Activated CD4-positive, alpha-beta T cell treated with anti-CD3 and anti-CD28 coated beads for 36 hours (primary cell): ENCODE results near the gene ABCA13. TPM values are rescaled to one million over a fixed set of nuclear protein-coding genes. Genes with fewer than 3 reads are reported as not detected.

Experiments used
- ATAC-seq: fragments of 200-7000 bp; cut with Tn5 transposase; one replicate; pipeline ENCODE4 v1.10.0; 2021; ENCODE audit warnings: mild to moderate bottlenecking, moderate library complexity
- CTCF ChIA-PET: fragments of 350-600 bp; sonication (Branson Sonifier 250); formaldehyde crosslinking; loops from one replicate; lab custom pipeline; 2021; ENCODE audit warnings: antibody characterized with exemption; lab: Charles Lee
- POLR2A ChIA-PET: fragments of 350-600 bp; sonication (Branson Sonifier 250); formaldehyde crosslinking; loops from one replicate; lab custom pipeline; 2021; ENCODE audit warnings: antibody characterized with exemption, inconsistent platforms; lab: Charles Lee
- DNase-seq: peaks from one replicate; pipeline ENCODE4 v3.0.0-alpha.2; 2020
- H3K27ac Mint-ChIP-seq: one replicate; pipeline ENCODE4 v1.8.0; 2021; ENCODE audit warnings: mixed read lengths
- H3K27me3 Mint-ChIP-seq: one replicate; pipeline ENCODE4 v1.8.0; 2021; ENCODE audit warnings: mixed read lengths
- H3K36me3 Mint-ChIP-seq: one replicate; pipeline ENCODE4 v1.8.0; 2021; ENCODE audit warnings: low read depth, mixed read lengths
- H3K4me1 Mint-ChIP-seq: one replicate; pipeline ENCODE4 v1.8.0; 2021; ENCODE audit warnings: mixed read lengths
- H3K4me3 Mint-ChIP-seq: one replicate; pipeline ENCODE4 v1.8.0; 2021; ENCODE audit warnings: mild to moderate bottlenecking, moderate library complexity, mixed read lengths
- H3K9me3 Mint-ChIP-seq: one replicate; pipeline ENCODE4 v1.8.0; 2021; ENCODE audit warnings: low read depth, mixed read lengths
- intact Hi-C, 2 experiments: fragments of 100-400 bp; cut with DNase I in 1 of 2; cut with micrococcal nuclease in 1 of 2; formaldehyde crosslinking; loops; one replicate each; pipeline versions ENCODE4 v1.14.2 to v1.15.1; 2022 to 2024; cut with DNase I, micrococcal nuclease
- total RNA-seq, 2 experiments: library from RNA; stranded (reverse); gene quantifications; one replicate each; pipeline ENCODE4 v1.2.3, GENCODE V29; 2021

The ABCA13 gene
- total RNA-seq, 2 experiments from 2014 or later: not detected

DNA sequence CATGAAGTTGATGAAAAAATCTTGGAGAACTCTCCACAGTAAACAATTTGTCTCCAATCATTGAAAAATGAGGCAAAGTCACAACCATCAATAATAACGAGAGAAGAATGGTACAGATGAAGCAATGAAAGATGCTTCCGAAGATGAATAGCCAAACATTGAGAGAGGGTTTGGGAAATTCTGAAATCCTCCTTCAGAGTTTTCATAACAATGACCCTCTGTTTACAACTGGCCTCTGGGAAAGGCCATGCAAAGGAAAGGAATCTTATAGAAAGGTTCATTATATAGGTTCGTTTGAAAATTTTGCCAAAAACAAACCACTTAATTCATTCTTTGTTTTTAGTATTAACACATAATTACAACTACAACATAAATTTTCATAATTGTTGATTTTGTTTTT, 166.5 kb downstream of the ABCA13 start:
- no peaks in the 10 kb centered on the region for H3K4me1 Mint-ChIP-seq
- DNase-seq: no peak
- intact Hi-C loops: no loop called here
- H3K27me3 Mint-ChIP-seq: peaks cover 2% of the 10 kb centered on the region
- no peak overlapping the region for H3K4me3 Mint-ChIP-seq
- no peak for ATAC-seq
- H3K36me3 Mint-ChIP-seq: no peaks in the 10 kb centered on the region
- H3K9me3 Mint-ChIP-seq: no peaks in the 10 kb centered on the region
- H3K27ac Mint-ChIP-seq: no peak overlapping the region
- CTCF ChIA-PET: no interaction called here
- POLR2A ChIA-PET: no interaction called here

DNA sequence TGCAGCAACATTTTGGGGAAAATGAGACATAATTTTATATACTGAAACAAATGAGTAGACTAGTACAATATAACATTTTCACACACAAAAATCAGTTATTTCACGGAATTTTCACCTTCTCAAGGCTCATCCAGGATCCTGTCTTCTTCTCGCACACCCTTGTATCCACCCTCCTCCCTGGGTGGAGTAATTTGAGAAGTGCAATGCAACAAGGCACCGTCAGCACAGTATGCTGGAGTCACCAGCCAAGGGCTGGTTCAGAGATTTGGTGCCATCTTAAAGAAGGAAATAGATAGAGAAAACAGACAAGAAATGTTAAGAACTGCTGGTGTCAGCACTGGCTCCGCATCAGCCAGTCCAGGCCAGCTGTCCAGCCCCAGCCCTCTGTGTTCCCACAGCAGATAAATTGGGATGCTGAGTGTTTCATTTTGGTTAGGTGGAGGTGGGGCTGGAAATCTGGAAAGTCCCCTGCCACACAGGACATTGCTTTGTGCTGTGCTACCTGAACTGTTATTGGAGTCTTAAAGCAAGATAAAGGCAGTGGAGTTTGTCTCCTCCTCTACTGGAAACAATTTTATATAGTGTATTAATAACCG, 176.1 kb downstream of the ABCA13 start:
- Mint-ChIP-seq H3K27ac (no peak overlapping the region), H3K9me3 (no peaks in the 10 kb centered on the region), H3K4me3 (no peak overlapping the region), H3K36me3 (no peaks in the 10 kb centered on the region), H3K27me3 (peaks cover 2% of the 10 kb centered on the region), H3K4me1 (no peaks in the 10 kb centered on the region)
- ChIA-PET CTCF (no interaction called here), POLR2A (no interaction called here)
- ATAC-seq (no peak), DNase-seq (no peak)
- intact Hi-C loops: no loop called here

DNA sequence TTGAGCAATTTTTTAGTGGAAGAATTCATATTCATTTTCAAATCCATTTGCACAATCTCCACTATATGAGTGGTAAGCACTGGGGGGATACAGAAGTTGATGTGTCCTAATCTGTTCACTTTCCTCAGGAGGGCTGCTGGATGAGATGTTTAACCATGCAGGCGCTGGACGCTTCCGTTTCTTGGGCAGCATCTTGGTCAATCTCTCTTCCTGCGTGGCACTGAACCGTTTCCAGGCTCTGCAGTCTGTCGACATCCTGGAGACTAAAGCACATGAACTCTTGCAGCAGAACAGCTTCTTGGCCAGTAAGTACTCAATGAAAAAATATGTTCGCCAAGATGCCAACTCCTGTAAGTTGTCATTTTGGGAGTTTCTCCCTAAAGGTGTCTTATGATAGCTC, 179.3 kb downstream of the ABCA13 start:
- Mint-ChIP-seq H3K9me3 (no peaks in the 10 kb centered on the region), H3K27me3 (peaks cover 2% of the 10 kb centered on the region), H3K36me3 (no peaks in the 10 kb centered on the region), H3K4me3 (no peak overlapping the region), H3K4me1 (no peaks in the 10 kb centered on the region), H3K27ac (no peak overlapping the region)
- ChIA-PET CTCF (no interaction called here), POLR2A (no interaction called here)
- no peak for ATAC-seq
- intact Hi-C loops: no loop called here
- no peak for DNase-seq

- DNase-seq: no peak
- CTCF ChIA-PET: no interaction called here
- Mint-ChIP-seq H3K27ac (no peak overlapping the region), H3K27me3 (peaks cover 2% of the 10 kb centered on the region), H3K4me1 (no peaks in the 10 kb centered on the region), H3K36me3 (no peaks in the 10 kb centered on the region), H3K4me3 (no peak overlapping the region), H3K9me3 (no peaks in the 10 kb centered on the region)
- POLR2A ChIA-PET: no interaction called here
- intact Hi-C loops: no loop called here
- no peak for ATAC-seq
Measured at GRCh38 chr7:48351900-48352299, 180.6 kb downstream of the ABCA13 start.

DNA sequence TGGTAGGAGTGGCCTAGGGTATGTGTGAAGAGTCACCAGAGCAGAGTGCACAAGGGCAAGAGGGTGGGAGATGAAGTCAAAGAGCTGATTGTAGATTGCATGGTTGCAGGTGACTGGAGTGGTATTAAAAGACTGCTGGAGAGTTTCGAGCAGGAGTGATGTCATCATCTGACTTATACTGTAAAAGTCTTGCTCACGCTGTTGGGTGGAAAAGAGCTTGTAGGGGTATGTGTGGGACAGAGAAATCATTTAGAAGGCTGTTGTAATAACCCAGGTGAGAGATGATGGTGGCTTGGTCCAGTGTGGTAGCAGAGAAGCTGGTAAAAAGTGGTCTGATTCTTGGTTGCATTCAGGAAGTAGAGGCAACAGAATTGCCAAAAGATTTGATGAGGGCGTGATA, 184.1 kb downstream of the ABCA13 start:
- Mint-ChIP-seq H3K36me3 (no peaks in the 10 kb centered on the region), H3K27ac (no peak overlapping the region), H3K4me3 (no peak overlapping the region), H3K4me1 (no peaks in the 10 kb centered on the region), H3K9me3 (no peaks in the 10 kb centered on the region), H3K27me3 (peaks cover 2% of the 10 kb centered on the region)
- ATAC-seq: no peak
- intact Hi-C loops: no loop called here
- POLR2A ChIA-PET: no interaction called here
- DNase-seq: no peak
- CTCF ChIA-PET: no interaction called here

DNA sequence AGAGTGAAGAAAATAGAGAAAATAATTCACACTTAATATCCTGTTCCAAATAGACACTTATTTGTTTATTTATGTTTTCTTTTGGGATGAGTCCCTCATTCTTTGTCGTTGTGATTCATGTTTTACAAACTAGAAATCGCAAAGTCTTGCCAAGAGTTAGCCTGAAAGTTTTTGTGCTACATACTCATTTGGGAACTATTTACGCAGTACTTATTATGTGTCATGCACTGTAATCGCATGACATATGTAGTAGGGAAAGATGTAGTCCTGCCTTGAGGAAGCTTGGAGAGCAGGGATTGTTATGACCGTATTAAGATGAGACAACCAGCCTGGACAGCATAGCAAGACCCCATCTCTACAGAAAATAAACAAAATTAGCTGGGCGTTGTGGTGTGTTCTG, 189.3 kb downstream of the ABCA13 start:
- H3K27me3 Mint-ChIP-seq: no peaks in the 10 kb centered on the region
- CTCF ChIA-PET: no interaction called here
- H3K4me1 Mint-ChIP-seq: no peaks in the 10 kb centered on the region
- intact Hi-C loops: no loop called here
- H3K4me3 Mint-ChIP-seq: no peak overlapping the region
- DNase-seq (no peak), ATAC-seq (no peak)
- H3K9me3 Mint-ChIP-seq: no peaks in the 10 kb centered on the region
- H3K27ac Mint-ChIP-seq: no peak overlapping the region
- POLR2A ChIA-PET: no interaction called here
- no peaks in the 10 kb centered on the region for H3K36me3 Mint-ChIP-seq

GRCh38 chr7:48363174-48363573, 191.9 kb downstream of the ABCA13 start:
- no peak overlapping the region for H3K27ac Mint-ChIP-seq
- intact Hi-C loops: no loop called here
- no peak for DNase-seq
- no peaks in the 10 kb centered on the region for H3K4me1 Mint-ChIP-seq
- CTCF ChIA-PET: interaction anchor here (1.2 kb wide), 1 partner anchor 10 kb away, joined by 4 read pairs; no protein-coding TSS in a partner anchor
- POLR2A ChIA-PET: no interaction called here
- no peaks in the 10 kb centered on the region for H3K36me3 Mint-ChIP-seq
- peaks cover 3% of the 10 kb centered on the region for H3K27me3 Mint-ChIP-seq
- no peak overlapping the region for H3K4me3 Mint-ChIP-seq
- no peak for ATAC-seq
- H3K9me3 Mint-ChIP-seq: no peaks in the 10 kb centered on the region

GRCh38 chr7:48365010-48365409, 193.8 kb downstream of the ABCA13 start:
- H3K36me3 Mint-ChIP-seq: no peaks in the 10 kb centered on the region
- DNase-seq: no peak
- CTCF ChIA-PET: no interaction called here
- ATAC-seq: no peak
- POLR2A ChIA-PET: no interaction called here
- intact Hi-C loops: no loop called here
- H3K27me3 Mint-ChIP-seq: peaks cover 3% of the 10 kb centered on the region
- no peaks in the 10 kb centered on the region for H3K9me3 Mint-ChIP-seq
- H3K4me3 Mint-ChIP-seq: no peak overlapping the region
- no peak overlapping the region for H3K27ac Mint-ChIP-seq
- H3K4me1 Mint-ChIP-seq: no peaks in the 10 kb centered on the region

DNA sequence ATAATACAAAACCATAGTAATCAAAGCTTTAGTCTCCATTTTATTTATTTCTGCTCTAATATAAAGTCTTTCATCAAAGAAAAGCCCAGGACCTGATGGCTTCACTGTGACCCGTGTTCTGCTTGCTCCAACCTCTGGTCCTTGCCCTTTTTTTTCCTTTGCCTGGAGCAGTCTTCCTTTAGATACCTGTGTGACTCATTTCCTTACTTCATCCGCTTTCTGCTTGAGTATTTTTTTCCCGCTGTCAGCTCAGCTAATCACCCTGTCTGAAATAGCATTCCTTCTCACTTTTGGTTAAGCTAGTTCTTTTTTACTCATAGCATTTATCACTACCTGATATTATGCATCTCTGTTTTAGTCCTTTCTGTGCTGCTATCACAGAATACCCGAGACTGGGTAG, 194.8 kb downstream of the ABCA13 start:
- ChIA-PET POLR2A (no interaction called here), CTCF (no interaction called here)
- no peak overlapping the region for H3K27ac Mint-ChIP-seq
- H3K4me1 Mint-ChIP-seq: no peaks in the 10 kb centered on the region
- ATAC-seq (no peak), DNase-seq (no peak)
- H3K27me3 Mint-ChIP-seq: peaks cover 3% of the 10 kb centered on the region
- no peaks in the 10 kb centered on the region for H3K36me3 Mint-ChIP-seq
- peaks cover 6% of the 10 kb centered on the region for H3K9me3 Mint-ChIP-seq
- intact Hi-C loops: no loop called here
- H3K4me3 Mint-ChIP-seq: no peak overlapping the region

- POLR2A ChIA-PET: no interaction called here
- intact Hi-C loops: no loop called here
- H3K27ac Mint-ChIP-seq: no peak overlapping the region
- ATAC-seq: no peak
- H3K27me3 Mint-ChIP-seq: no peaks in the 10 kb centered on the region
- H3K4me3 Mint-ChIP-seq: no peak overlapping the region
- CTCF ChIA-PET: no interaction called here
- DNase-seq: no peak
- H3K9me3 Mint-ChIP-seq: no peaks in the 10 kb centered on the region
- H3K4me1 Mint-ChIP-seq: no peaks in the 10 kb centered on the region
- no peaks in the 10 kb centered on the region for H3K36me3 Mint-ChIP-seq
Measured at GRCh38 chr7:48376263-48376662, 205.0 kb downstream of the ABCA13 start.

DNA sequence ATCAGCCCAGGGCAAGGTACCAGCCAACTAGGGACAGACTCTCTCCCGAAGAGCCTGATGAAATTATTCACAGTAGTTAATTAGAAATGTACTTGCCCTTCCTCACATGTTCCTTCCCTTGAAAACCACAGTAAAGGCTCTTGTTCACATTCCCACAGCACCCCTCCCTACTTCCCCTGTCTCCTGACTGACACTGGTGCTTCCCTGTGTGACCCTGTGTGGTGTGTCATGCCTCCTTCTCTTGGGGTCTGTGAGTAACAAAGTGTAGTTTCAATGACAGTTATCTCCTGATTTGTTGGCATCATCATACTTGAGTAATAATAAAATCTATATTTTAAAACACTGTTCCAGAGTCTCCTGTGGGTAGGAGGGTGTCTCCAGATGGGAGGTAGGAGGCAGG, 209.7 kb downstream of the ABCA13 start:
- DNase-seq: no peak
- no peak overlapping the region for H3K4me3 Mint-ChIP-seq
- ChIA-PET CTCF (no interaction called here), POLR2A (no interaction called here)
- no peaks in the 10 kb centered on the region for H3K27me3 Mint-ChIP-seq
- ATAC-seq: no peak
- H3K27ac Mint-ChIP-seq: no peak overlapping the region
- H3K36me3 Mint-ChIP-seq: no peaks in the 10 kb centered on the region
- intact Hi-C loops: no loop called here
- no peaks in the 10 kb centered on the region for H3K9me3 Mint-ChIP-seq
- no peaks in the 10 kb centered on the region for H3K4me1 Mint-ChIP-seq

DNA sequence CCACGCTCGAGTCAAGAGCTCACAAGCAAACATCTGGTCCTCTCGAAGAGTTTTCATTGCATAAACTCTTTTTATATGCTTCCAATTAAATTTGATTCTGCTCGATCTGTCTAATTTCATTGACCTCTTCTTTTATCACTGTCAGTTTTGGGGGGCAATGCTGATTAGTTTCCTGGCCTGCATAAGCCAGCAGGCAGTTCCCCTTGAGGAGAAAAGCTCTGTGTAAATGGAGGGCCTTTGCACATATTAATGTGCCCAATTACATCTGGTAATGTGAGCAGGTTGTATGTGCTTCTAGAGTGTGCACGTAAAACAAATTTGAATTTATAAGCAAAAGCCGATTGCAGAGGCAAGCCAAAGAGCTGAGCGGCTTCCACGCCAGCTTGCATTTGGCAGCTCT, 210.3 kb downstream of the ABCA13 start:
- ChIA-PET POLR2A (no interaction called here), CTCF (no interaction called here)
- intact Hi-C loops: no loop called here
- H3K36me3 Mint-ChIP-seq: no peaks in the 10 kb centered on the region
- H3K9me3 Mint-ChIP-seq: no peaks in the 10 kb centered on the region
- no peak overlapping the region for H3K4me3 Mint-ChIP-seq
- no peaks in the 10 kb centered on the region for H3K4me1 Mint-ChIP-seq
- H3K27me3 Mint-ChIP-seq: no peaks in the 10 kb centered on the region
- DNase-seq (no peak), ATAC-seq (no peak)
- no peak overlapping the region for H3K27ac Mint-ChIP-seq
